Stimulated activated CD4-positive, alpha-beta T cell treated with anti-CD3 and anti-CD28 coated beads, Interleukin-15, amount 100 ng/mL, for 24 hours (primary cell): ENCODE results near the gene BLOC1S2.
"Not testable (repeated sequence)": the region's sequence is repeated elsewhere in the genome, so short reads cannot be mapped to it uniquely, and the experiment has no call there.

Experiments used
- DNase-seq: peaks from one replicate; pipeline ENCODE4 v3.0.0-alpha.2; 2020

The BLOC1S2 gene

GRCh38 chr10:100286051-100287033, at the start of gene BLOC1S2:
BLOC1S2 (minus strand) TSS chr10:100286680; CDS start chr10:100286659, 21 bp downstream.
- DNase-seq, result peak; percentile 89

- DNase-seq, result no peak
Observed at GRCh38 chr10:100334762-100335161, 48.3 kb upstream of the BLOC1S2 start.

- no peak for DNase-seq
Observed at GRCh38 chr10:100333661-100334440, 47.4 kb upstream of the BLOC1S2 start.

- no peak for DNase-seq
Observed at GRCh38 chr10:100333106-100333505, 46.6 kb upstream of the BLOC1S2 start.

GRCh38 chr10:100330079-100330478, 43.6 kb upstream of the BLOC1S2 start, which contains the start of gene PKD2L1:
PKD2L1 (minus strand) TSS chr10:100330228; CDS start chr10:100330103, 125 bp downstream.
- DNase-seq, result no peak

GRCh38 chr10:100328198-100328597, 41.7 kb upstream of the BLOC1S2 start:
- no peak for DNase-seq

- DNase-seq, result no peak
Observed at GRCh38 chr10:100327718-100328009, 41.2 kb upstream of the BLOC1S2 start.

- DNase-seq, result peak; percentile 29
Observed at GRCh38 chr10:100327007-100327717, 40.7 kb upstream of the BLOC1S2 start.

GRCh38 chr10:100325158-100325557, 38.7 kb upstream of the BLOC1S2 start:
- DNase-seq, result no peak

GRCh38 chr10:100319707-100320402, 33.4 kb upstream of the BLOC1S2 start:
- no peak for DNase-seq

GRCh38 chr10:100318207-100318606, 31.7 kb upstream of the BLOC1S2 start:
- DNase-seq, result no peak

GRCh38 chr10:100315615-100316014, 29.1 kb upstream of the BLOC1S2 start:
- no peak for DNase-seq

- no peak for DNase-seq
Observed at GRCh38 chr10:100311298-100311697, 24.8 kb upstream of the BLOC1S2 start.

- no peak for DNase-seq
Observed at GRCh38 chr10:100307684-100308083, 21.2 kb upstream of the BLOC1S2 start.

GRCh38 chr10:100306861-100307260, 20.4 kb upstream of the BLOC1S2 start:
- no peak for DNase-seq

GRCh38 chr10:100304414-100304813, 17.9 kb upstream of the BLOC1S2 start:
- DNase-seq, result no peak

GRCh38 chr10:100303724-100304319, 17.3 kb upstream of the BLOC1S2 start:
- no peak for DNase-seq

- not testable (repeated sequence) for DNase-seq
Observed at GRCh38 chr10:100301123-100301522, 14.6 kb upstream of the BLOC1S2 start.

GRCh38 chr10:100297242-100297641, 10.8 kb upstream of the BLOC1S2 start:
- no peak for DNase-seq

GRCh38 chr10:100293066-100293465, 6.6 kb upstream of the BLOC1S2 start:
- DNase-seq, result no peak

- DNase-seq, result not testable (repeated sequence)
Observed at GRCh38 chr10:100292300-100292699, 5.8 kb upstream of the BLOC1S2 start.

GRCh38 chr10:100291356-100291755, 4.9 kb upstream of the BLOC1S2 start:
- DNase-seq, result no peak
